HG03159 (cell line): Measurements from ENCODE around the gene MAGI2.
A peak's percentile ranks its signal among the peaks of the same experiment; 100 is the strongest.

ENCODE experiments used
- ATAC-seq: cut with Tn5 transposase; IDR thresholded peaks from one replicate; pipeline ENCODE4 v1.9.1; 2021; ENCODE audit warnings: mild to moderate bottlenecking, moderate library complexity; ENCODE audit not compliant: unreplicated experiment

The MAGI2 gene

GRCh38 chr7:78760620-78761355 lies 692.7 kb downstream of the MAGI2 start:
- no peak for ATAC-seq

GRCh38 chr7:78752554-78752953 lies 700.9 kb downstream of the MAGI2 start:
- ATAC-seq: no peak

- ATAC-seq: no peak
These were observed 702.2 kb downstream of the MAGI2 start for GRCh38 chr7:78751253-78751652.

GRCh38 chr7:78749052-78749746 lies 704.3 kb downstream of the MAGI2 start:
- ATAC-seq: no peak

GRCh38 chr7:78747592-78747991 lies 705.9 kb downstream of the MAGI2 start:
- no peak for ATAC-seq

- no peak for ATAC-seq
These were observed 707.2 kb downstream of the MAGI2 start for GRCh38 chr7:78746301-78746700.

GRCh38 chr7:78742694-78743093 lies 710.8 kb downstream of the MAGI2 start:
- no peak for ATAC-seq

GRCh38 chr7:78736548-78736947 lies 716.9 kb downstream of the MAGI2 start:
- no peak for ATAC-seq

- no peak for ATAC-seq
These were observed 718.8 kb downstream of the MAGI2 start for GRCh38 chr7:78734626-78735025.

GRCh38 chr7:78720066-78720465 lies 733.4 kb downstream of the MAGI2 start:
- ATAC-seq: no peak

- ATAC-seq: no peak
These were observed 735.3 kb downstream of the MAGI2 start for GRCh38 chr7:78718212-78718611.

- no peak for ATAC-seq
These were observed 736.6 kb downstream of the MAGI2 start for GRCh38 chr7:78716876-78717275.

- no peak for ATAC-seq
These were observed 739.1 kb downstream of the MAGI2 start for GRCh38 chr7:78714356-78714755.

GRCh38 chr7:78712111-78712510 lies 741.4 kb downstream of the MAGI2 start:
- no peak for ATAC-seq

- ATAC-seq: no peak
These were observed 743.8 kb downstream of the MAGI2 start for GRCh38 chr7:78709658-78710057.

GRCh38 chr7:78704504-78704903 lies 749.0 kb downstream of the MAGI2 start:
- ATAC-seq: no peak

- no peak for ATAC-seq
These were observed 750.1 kb downstream of the MAGI2 start for GRCh38 chr7:78703391-78703790.

- ATAC-seq: no peak
These were observed 750.7 kb downstream of the MAGI2 start for GRCh38 chr7:78702770-78703169.

GRCh38 chr7:78695826-78696225 lies 757.6 kb downstream of the MAGI2 start:
- ATAC-seq: no peak

GRCh38 chr7:78691584-78691983 lies 761.9 kb downstream of the MAGI2 start:
- ATAC-seq: peak; percentile 58

GRCh38 chr7:78690174-78690573 lies 763.3 kb downstream of the MAGI2 start:
- no peak for ATAC-seq

- no peak for ATAC-seq
These were observed 765.1 kb downstream of the MAGI2 start for GRCh38 chr7:78688376-78688775.
